Common myeloid progenitor, CD34-positive (primary cell): Measurements from ENCODE around the gene MAPK12.

ENCODE experiments used
- CTCF ChIA-PET: fragments of 350-600 bp; sonication (Branson Sonifier 250); formaldehyde crosslinking; loops from one replicate; lab custom pipeline; 2021; ENCODE audit warnings: antibody characterized with exemption; lab: Charles Lee
- POLR2A ChIA-PET: fragments of 350-600 bp; sonication (Branson Sonifier 250); formaldehyde crosslinking; loops from one replicate; lab custom pipeline; 2021; ENCODE audit warnings: antibody characterized with exemption; lab: Charles Lee
- DNase-seq, 3 donors: peaks; one replicate each; pipeline versions ENCODE4 v3.0.0 to v3.0.0-alpha.2; 2013
- H3K27ac ChIP-seq, 2 experiments: 1 replicate in 1 of 2; 2 replicates in 1 of 2; pipeline ENCODE4 v1.7.0; 2013; ENCODE audit warnings: inconsistent platforms in 2 of 2, low read length in 2 of 2, mild to moderate bottlenecking in 2 of 2, low read depth in 1 of 2, moderate library complexity in 1 of 2; ENCODE audit not compliant: severe bottlenecking in 2 of 2, insufficient read depth in 1 of 2, poor library complexity in 1 of 2
- H3K27me3 ChIP-seq, 5 experiments: replicated peaks in 2 of 5; 1 replicate in 3 of 5; 2 replicates in 2 of 5; pipeline versions ENCODE4 v1.6.1 to v1.7.0; 2013; ENCODE audit warnings: low read length in 4 of 5, mild to moderate bottlenecking in 2 of 5, moderate library complexity in 2 of 5, inconsistent platforms in 1 of 5; ENCODE audit not compliant: insufficient read depth in 5 of 5, control insufficient read depth in 4 of 5
- H3K36me3 ChIP-seq, 4 experiments: 1 replicate in 2 of 4; 2 replicates in 2 of 4; pipeline versions ENCODE4 v1.6.1 to v1.7.0; 2013; ENCODE audit warnings: low read length in 3 of 4, control low read depth in 1 of 4, mild to moderate bottlenecking in 1 of 4; ENCODE audit not compliant: control insufficient read depth in 4 of 4, insufficient read depth in 4 of 4
- H3K4me1 ChIP-seq, 4 experiments: 1 replicate in 3 of 4; 2 replicates in 1 of 4; pipeline versions ENCODE4 v1.6.1 to v1.7.1; 2013; ENCODE audit warnings: low read length in 3 of 4, mild to moderate bottlenecking in 3 of 4, control low read depth in 1 of 4, inconsistent platforms in 1 of 4, moderate library complexity in 1 of 4; ENCODE audit not compliant: control insufficient read depth in 4 of 4, insufficient read depth in 4 of 4; ENCODE audit errors: control extremely low read depth in 1 of 4
- H3K4me3 ChIP-seq, 7 experiments: 1 replicate in 4 of 7; 2 replicates in 3 of 7; pipeline versions ENCODE4 v1.5.1 to v1.7.0; 2013; ENCODE audit warnings: mild to moderate bottlenecking in 7 of 7, low read length in 6 of 7, moderate library complexity in 6 of 7, inconsistent platforms in 2 of 7, low read depth in 2 of 7, control low read depth in 1 of 7; ENCODE audit not compliant: insufficient read depth in 4 of 7, control insufficient read depth in 1 of 7; ENCODE audit errors: extremely low read depth in 1 of 7
- H3K9me3 ChIP-seq, 5 experiments: 1 replicate in 4 of 5; 2 replicates in 1 of 5; pipeline versions ENCODE4 v1.6.1 to v1.7.1; 2013; ENCODE audit warnings: low read length in 4 of 5, mild to moderate bottlenecking in 2 of 5, inconsistent platforms in 1 of 5, low read depth in 1 of 5, moderate library complexity in 1 of 5; ENCODE audit not compliant: control insufficient read depth in 4 of 5, insufficient read depth in 2 of 5; ENCODE audit errors: control extremely low read depth in 1 of 5
- WGBS: methylation state at CpG from one replicate; pipeline ENCODE4 v1.1.5; 2013; ENCODE audit not compliant: insufficient coverage; 5-methylcytosine and 5-hydroxymethylcytosine counted together

The MAPK12 gene

DNA sequence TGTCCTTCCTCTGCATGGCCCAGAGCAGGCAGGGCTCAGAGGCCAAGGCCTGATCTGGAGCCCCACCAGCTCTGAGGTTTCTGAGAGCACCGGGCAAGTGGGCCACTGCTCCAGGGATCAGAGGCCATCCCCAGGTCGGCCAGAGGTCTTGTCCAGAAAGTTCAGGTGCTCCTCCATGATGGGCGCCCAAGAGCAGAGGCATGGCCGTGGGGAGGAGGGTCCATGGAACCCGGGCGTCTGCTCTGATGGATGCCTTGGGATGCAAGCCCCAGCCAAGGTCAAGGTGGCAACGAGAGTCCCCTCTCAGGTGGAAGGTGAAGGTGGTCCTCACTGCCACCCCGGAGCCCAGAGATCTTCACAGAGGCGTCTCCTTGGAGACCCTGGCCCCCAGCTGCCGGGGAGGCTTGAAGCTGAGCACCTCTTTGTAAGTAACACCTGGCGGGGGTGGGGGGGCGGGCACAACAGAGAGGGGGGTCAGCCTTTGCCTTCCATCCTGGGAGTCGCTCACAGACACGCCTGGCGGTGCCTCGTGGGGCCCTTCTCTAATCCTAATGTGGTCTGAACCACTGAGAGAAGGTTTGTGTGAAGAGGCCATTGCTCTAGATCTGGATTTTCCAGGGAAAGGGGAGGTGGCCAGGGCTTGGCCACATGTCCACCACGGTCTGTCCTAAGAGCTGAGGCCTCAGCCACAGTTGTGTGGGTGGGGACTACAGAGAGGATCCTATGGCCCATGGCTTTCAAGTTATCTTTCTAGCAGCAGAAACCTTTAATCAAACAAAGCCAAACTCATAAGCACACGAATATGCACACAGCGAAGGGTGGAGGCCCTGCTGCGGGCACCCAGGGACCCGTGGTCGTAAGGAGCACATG lies 8.2 kb downstream of the MAPK12 start:
- Histone ChIP-seq H3K4me3 (no peak overlapping the region), H3K27me3 (no peaks in the 10 kb centered on the region), H3K27ac (no peak overlapping the region), H3K9me3 (no peaks in the 10 kb centered on the region), H3K36me3 (peaks cover 0 to 46% (median 25%) of the 10 kb centered on the region in 4 experiments), H3K4me1 (peaks cover 0 to 29% (median 25%) of the 10 kb centered on the region in 4 experiments)
- ChIA-PET CTCF (interaction anchor here (0.7 to 4.0 kb wide), 19 partner anchors 8 to 354 kb away, joined by 3 to 31 read pairs (median 4); partner anchors contain the start of genes DENND6B, MAPK12, PLXNB2 and SCO2), POLR2A (interaction anchor here (0.6 to 1.4 kb wide), 2 partner anchors 9 to 328 kb away, joined by 3 read pairs; no protein-coding TSS in a partner anchor)
- DNase-seq, result no peak
- 95% methylated on average over 20 of the region's 22 CpGs for WGBS

GRCh38 chr22:50252082-50253045 lies 9.1 kb downstream of the MAPK12 start:
- POLR2A ChIA-PET, result interaction anchor here (0.6 to 1.4 kb wide), 2 partner anchors 10 to 327 kb away, joined by 3 read pairs; no protein-coding TSS in a partner anchor
- Histone ChIP-seq H3K27ac (no peak overlapping the region), H3K4me3 (peak overlapping the region in 4 of 7 experiments; percentile 71 to 90 (median 79))

GRCh38 chr22:50251477-50252081 lies 9.9 kb downstream of the MAPK12 start:
- H3K9me3 ChIP-seq, result no peaks in the 10 kb centered on the region
- no peaks in the 10 kb centered on the region for H3K27me3 ChIP-seq
- peak in 2 of 3 donors; percentile 35 to 63 for DNase-seq
- ChIA-PET POLR2A (interaction anchor here (0.8 to 1.4 kb wide), 3 partner anchors 11 to 285 kb away, joined by 3 to 5 read pairs (median 3); no protein-coding TSS in a partner anchor), CTCF (interaction anchor here (0.9 to 4.0 kb wide), 18 partner anchors 8 to 248 kb away, joined by 3 to 31 read pairs (median 4); partner anchors contain the start of gene DENND6B)
- peaks cover 0 to 42% (median 28%) of the 10 kb centered on the region in 4 experiments for H3K36me3 ChIP-seq
- WGBS, result under 1% methylated on average over 27 of the region's 36 CpGs
- peak overlapping the region; percentile 38 to 90 (median 76) for H3K4me3 ChIP-seq
- H3K27ac ChIP-seq, result no peak overlapping the region
- peaks cover 0 to 32% (median 27%) of the 10 kb centered on the region in 4 experiments for H3K4me1 ChIP-seq

More at GRCh38 chr22:50252082-50253045, 9.1 kb downstream of the MAPK12 start:
- WGBS, result 52% methylated on average over 23 of the region's 25 CpGs
- no peaks in the 10 kb centered on the region for H3K9me3 ChIP-seq
- DNase-seq, result peak; percentile 66 to 80 (median 77)
- H3K36me3 ChIP-seq, result peaks cover 0 to 45% (median 28%) of the 10 kb centered on the region in 4 experiments
- CTCF ChIA-PET, result interaction anchor here (0.6 to 4.0 kb wide), 23 partner anchors 8 to 354 kb away, joined by 3 to 31 read pairs (median 4); partner anchors contain the start of genes DENND6B, MAPK12, PLXNB2 and SCO2
- peaks cover 0 to 32% (median 27%) of the 10 kb centered on the region in 4 experiments for H3K4me1 ChIP-seq
- no peaks in the 10 kb centered on the region for H3K27me3 ChIP-seq

DNA sequence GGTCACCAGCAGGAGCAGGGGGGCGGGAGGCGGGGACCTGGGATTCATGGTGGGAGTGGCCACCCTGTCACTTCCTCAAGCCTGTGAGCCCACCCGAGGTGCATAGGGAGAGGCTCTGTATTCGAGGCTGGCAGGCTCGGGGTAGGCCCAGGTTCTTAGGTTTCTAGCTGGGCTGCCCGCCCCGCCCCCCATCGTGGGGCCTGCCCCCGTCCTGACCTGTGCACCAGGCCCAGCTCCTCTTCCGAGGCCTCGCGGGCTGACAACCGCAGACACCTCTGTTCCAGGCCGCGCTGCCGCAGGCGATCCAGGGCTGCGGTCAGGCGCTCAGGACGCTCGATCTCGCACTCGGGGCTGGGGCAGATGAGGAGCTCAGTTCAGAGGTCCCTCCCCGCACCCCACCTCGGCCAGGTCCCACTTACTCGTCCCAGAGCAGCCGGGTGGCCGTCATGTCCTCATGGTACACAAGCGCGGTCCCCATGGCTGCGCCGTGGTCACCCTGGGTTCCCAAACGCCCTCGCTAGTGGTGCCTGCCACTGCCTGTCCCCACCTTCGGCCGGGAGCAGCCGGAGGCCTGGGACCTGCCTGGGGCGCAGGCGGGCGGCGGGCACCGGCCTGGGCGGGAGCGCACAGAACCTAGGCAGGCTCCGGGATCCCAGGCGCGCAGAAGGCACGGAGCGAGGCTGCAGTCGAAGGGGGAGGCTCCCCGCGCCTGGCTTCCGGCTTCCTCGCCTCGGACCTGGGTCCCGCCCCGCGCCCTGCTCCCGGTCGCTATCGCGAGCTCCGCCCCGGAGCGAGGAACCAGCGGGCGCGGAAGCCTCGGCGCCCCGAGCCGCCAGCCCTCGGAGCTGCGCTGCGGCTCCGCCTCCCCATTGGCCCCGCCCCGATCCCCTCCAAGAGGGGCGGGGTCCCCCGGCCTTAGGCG lies 10.7 kb downstream of the MAPK12 start, which contains the start of gene HDAC10:
TSS of gene HDAC10 (minus strand) at position 711 of the 922 bp plus-strand sequence. CDS start at position 478, 233 bp downstream.
- no peaks in the 10 kb centered on the region for H3K27me3 ChIP-seq
- POLR2A ChIA-PET, result interaction anchor here (0.8 to 0.9 kb wide), 2 partner anchors 60 to 284 kb away, joined by 3 to 5 read pairs; no protein-coding TSS in a partner anchor
- WGBS, result under 1% methylated on average over 63 of the region's 81 CpGs
- peak within 1 kb of the TSS; percentile 38 to 90 (median 76) for H3K4me3 ChIP-seq
- CTCF ChIA-PET, result interaction anchor here (0.6 to 4.0 kb wide), 15 partner anchors 9 to 247 kb away, joined by 3 to 31 read pairs (median 4); no protein-coding TSS in a partner anchor
- peak; percentile 77 to 83 (median 81) for DNase-seq
- no peaks in the 10 kb centered on the region for H3K9me3 ChIP-seq
- peak within 1 kb of the TSS in 1 of 2 experiments; percentile 49 for H3K27ac ChIP-seq
- H3K36me3 ChIP-seq, result peaks cover 0 to 42% (median 33%) of the 10 kb centered on the region in 4 experiments
- H3K4me1 ChIP-seq, result peaks cover 0 to 37% (median 31%) of the 10 kb centered on the region in 4 experiments

GRCh38 chr22:50250249-50250554 lies 11.3 kb downstream of the MAPK12 start:
- Histone ChIP-seq H3K27me3 (no peaks in the 10 kb centered on the region), H3K36me3 (peaks cover 0 to 41% (median 31%) of the 10 kb centered on the region in 4 experiments), H3K27ac (peak overlapping the region in 1 of 2 experiments; percentile 49), H3K9me3 (no peaks in the 10 kb centered on the region), H3K4me3 (peak overlapping the region in 6 of 7 experiments; percentile 62 to 90 (median 79)), H3K4me1 (peaks cover 0 to 43% (median 36%) of the 10 kb centered on the region in 4 experiments)
- DNase-seq, result no peak
- CTCF ChIA-PET, result interaction anchor here (1.2 to 4.0 kb wide), 6 partner anchors 9 to 91 kb away, joined by 6 to 31 read pairs (median 20); no protein-coding TSS in a partner anchor
- WGBS, result 88% methylated on average over 10 of the region's 11 CpGs
- POLR2A ChIA-PET, result no interaction called here
